ENCODE measurements around the gene TSKU.

DNA sequence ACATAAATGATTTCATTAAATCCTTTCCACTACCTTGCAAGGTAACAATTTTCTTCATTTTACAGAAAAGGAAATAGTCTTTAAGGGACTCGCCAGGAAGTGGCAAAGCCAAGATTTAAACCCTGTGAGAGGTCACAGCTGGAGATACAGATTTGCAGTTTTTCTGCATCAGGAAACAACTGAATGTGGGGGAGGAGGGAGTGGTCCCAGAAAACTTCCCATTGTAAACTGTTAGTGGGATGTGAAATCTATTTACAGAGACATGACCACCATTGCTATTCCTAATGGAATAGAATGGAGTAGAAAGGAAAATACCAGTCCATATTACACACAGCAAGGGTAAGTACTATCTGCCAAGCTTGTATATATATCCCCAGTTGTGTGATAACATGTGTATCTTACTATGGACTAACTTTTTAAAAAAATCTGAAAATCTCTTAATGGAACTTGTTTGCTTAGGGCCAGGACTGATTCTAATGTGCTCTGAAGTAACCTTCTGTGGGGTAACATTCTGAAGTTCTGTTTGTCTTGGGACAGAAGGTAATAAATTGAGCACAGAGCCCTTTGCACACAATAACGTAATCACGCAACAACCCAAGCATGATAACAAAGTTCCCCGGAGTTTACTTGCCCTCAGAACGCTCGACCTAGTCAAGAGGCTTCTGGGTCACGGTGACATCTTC lies 10.9 kb upstream of the TSKU start:
- TF ChIP-seq, protein P1, sequence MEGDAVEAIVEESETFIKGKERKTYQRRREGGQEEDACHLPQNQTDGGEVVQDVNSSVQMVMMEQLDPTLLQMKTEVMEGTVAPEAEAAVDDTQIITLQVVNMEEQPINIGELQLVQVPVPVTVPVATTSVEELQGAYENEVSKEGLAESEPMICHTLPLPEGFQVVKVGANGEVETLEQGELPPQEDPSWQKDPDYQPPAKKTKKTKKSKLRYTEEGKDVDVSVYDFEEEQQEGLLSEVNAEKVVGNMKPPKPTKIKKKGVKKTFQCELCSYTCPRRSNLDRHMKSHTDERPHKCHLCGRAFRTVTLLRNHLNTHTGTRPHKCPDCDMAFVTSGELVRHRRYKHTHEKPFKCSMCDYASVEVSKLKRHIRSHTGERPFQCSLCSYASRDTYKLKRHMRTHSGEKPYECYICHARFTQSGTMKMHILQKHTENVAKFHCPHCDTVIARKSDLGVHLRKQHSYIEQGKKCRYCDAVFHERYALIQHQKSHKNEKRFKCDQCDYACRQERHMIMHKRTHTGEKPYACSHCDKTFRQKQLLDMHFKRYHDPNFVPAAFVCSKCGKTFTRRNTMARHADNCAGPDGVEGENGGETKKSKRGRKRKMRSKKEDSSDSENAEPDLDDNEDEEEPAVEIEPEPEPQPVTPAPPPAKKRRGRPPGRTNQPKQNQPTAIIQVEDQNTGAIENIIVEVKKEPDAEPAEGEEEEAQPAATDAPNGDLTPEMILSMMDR (conservative IDR thresholded peaks at IDR 0.05; ENCODE audit: low read length) = no peak
- TF ChIP-seq EZH2phosphoT487 (IDR thresholded peaks at IDR 0.05; ENCODE audit: borderline replicate concordance) = no peak

Data from Loucy (cell line).